NCI-H524 treated with DMSO at 0.1 percent for 48 hours (cell line): ENCODE measurements around the gene TMEM205.
"Not testable (repeated sequence)": the region's sequence is repeated elsewhere in the genome, so short reads cannot be mapped to it uniquely, and the experiment has no call there.

ENCODE experiments used
- DNase-seq: peaks from one replicate; lab custom pipeline; 2025; lab: John Stamatoyannopoulos, UW

The TMEM205 gene

DNA sequence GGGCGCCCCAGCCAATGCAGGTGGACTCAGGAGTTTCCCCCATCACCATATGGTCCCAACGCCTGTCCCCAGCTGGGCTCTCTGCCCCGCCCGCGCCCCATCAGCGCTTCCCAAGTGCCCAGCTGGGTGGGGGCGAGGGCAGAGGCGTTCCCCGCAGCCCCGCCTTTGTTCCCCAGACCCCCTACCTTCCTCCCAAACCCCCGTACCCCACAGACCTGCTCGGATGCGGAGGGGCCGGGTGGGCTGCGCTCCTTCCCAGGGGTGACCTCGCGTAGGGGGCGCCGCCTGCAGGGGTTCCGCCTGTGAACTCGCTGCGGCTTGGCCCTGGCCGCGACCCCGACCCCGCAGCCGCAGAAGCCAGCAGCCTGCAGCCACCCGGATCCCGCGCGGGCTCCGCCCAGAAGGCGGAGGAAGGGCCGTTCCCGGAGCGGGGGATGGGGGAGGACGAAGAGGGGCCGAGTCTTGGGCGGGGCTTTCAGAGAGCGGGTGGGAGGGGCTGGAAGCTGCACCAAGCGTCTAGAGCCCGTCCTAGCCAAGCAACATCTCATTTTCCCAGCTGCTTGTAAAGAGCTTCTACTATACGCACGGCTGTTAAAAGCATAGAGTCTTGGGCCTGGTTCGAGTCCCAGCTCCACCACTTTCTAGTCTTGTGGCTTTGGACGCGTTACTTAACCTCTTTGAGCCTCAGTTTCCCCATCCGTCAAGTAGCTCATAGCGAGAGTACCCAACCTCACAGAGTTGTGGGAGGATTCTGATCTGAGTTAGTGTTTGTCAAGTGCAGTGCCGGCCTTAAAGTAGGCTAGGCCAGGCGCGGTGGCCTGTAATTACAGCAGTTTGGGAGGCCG lies 6.6 kb downstream of the TMEM205 start, which contains the start of gene RAB3D:
Gene RAB3D (minus strand): TSS at position 404 of the 845 bp plus-strand sequence. CDS start 2,258 bp downstream, outside the sequence.
- peak; percentile 65 for DNase-seq

DNA sequence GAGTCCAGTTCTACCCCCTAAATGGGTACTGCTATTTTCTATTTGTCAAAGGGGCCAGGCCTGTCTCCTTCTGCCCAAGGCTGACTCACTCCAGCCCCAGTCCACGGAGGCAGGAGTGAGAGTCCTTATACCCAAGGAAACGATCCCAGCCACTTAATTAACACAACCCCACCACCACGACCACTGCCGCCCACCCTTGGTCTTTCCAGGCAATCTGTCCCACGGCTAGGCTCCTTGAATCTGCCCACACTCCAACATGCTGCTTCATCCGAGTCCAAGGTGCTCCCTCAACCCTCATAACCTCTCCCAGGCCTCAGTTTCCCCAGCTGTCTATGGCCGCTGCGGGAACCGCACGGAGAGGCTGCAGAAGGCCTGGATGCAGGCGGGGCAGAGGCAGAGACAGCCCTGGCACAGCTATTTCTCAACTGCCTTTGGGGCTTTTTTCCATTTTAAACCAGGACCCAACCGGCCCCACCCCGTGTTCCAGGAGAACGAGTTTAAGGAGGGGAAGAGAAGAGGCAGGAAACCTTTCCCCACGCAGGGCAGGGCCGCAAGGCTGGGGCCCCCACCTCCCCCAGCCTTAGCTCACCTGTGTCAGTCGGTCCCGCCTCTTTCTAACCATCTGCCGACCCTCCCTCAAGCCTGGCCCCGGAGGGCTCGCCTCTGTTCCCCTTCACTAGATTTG lies 7.4 kb downstream of the TMEM205 start:
- no peak for DNase-seq

GRCh38 chr19:11338121-11338520 lies 7.9 kb downstream of the TMEM205 start:
- no peak for DNase-seq

- DNase-seq, result no peak
Measured at GRCh38 chr19:11337080-11337479, 9.0 kb downstream of the TMEM205 start.

DNA sequence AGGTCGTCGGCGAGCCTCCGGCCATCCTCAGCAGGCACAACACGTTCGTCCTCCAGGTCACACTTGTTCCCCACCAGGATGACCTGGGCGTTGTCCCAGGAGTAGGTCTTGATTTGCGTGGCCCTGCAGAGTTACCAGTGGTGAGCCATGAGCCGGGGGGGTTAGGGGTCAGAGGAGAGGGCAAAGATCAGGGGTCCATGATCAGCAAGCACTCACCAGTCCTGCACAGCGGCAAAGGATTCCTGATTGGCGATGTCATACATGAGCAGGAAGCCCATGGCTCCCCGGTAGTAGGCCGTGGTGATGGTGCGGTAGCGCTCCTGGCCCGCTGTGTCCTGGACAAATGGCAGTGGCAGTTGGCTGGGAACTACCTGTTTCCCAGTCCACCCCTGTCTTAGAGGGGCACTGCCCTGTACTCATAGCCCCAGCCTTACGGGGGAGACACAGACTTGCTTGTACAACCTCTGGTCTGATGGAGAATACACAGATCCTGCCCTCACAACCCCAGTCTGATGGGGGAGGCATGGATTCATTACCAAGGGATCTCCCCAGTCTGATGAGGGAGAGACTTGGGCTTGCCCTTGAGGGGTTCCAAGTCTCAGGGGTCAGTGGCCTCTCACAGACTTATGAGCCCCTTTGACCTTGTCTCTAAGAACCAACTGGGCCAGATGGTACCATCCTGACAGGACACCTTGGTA lies 10.5 kb downstream of the TMEM205 start:
- DNase-seq, result no peak

DNA sequence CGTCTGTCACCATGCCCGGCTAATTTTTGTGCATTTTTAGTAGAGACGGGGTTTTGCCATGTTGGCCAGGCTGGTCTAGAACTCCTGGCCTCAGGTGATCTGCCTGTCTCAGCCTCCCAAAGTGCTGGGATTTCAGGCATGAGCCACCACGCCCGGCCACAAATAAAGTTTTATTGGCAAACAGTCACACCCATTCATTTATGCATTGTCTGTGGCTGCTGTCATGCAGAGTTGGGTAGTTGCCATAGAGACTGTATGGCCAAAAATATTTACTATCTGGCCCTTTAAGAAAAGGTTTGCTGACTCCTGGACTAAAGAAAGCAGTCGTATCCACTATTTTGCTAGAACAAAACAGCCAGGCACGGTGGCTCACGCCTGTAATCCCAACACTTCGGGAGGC lies 12.2 kb downstream of the TMEM205 start:
- DNase-seq, result not testable (repeated sequence)

DNA sequence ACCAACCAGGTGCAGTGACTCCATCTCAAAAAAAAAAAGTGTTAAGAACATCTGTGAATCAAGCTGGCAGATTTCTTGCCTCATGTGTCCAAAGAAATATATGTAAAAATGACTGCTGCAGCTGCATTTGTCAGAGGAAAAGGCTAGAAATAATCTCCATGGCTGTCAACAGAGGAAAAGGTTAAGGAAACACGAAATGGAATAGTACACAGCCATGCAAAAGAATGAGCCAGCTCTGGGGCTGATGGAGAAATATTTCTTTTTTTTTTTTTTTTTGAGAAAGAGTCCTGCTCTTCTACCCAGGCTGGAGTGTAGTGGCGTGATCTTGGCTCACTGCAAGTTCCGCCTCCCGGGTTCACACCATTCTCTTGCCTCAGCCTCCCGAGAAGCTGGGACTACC lies 13.2 kb downstream of the TMEM205 start:
- DNase-seq, result no peak

DNA sequence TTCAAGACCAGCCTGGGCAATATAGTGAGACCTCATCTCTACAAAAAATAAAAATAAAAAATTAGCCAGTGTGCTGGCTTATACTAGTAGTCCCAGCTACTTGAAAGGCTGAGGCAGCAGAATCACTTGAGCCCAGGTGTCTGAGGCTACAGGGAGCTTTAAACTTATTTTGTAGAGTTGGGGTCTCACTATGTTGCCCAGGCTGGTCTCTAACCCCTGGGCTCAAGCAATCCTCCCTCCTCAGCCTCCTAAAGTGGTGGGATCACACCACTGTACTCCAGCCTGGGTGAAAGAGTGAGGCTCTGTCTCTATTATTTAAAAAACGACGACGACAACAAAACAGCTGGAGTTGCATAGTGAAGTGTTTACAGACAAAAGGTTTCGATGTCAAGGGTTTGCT lies 14.6 kb downstream of the TMEM205 start:
- no peak for DNase-seq

DNA sequence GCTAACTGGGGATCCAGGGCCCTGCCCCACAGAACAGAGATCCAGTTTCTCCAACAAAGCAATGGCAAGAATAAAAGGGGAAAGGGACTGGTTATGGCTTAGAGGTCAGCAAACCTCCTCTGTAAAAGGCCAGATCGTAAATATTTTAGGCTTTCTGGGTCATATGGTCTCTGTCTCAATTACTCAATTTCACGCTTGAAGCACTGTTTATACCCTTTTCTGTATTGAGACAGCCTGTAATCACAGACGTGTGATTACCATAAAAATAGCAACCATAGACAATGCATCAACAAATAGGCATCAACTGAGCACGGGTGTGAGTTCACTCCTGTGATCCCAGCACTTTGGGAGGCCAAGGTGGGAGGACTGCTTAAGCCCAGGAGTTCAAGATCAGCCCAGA lies 15.9 kb downstream of the TMEM205 start:
- DNase-seq, result no peak

- no peak for DNase-seq
Measured at GRCh38 chr19:11325544-11325943, 20.5 kb downstream of the TMEM205 start.

GRCh38 chr19:11324748-11325389 lies 21.2 kb downstream of the TMEM205 start:
- DNase-seq, result no peak

GRCh38 chr19:11324079-11324661 lies 21.9 kb downstream of the TMEM205 start:
- no peak for DNase-seq

DNA sequence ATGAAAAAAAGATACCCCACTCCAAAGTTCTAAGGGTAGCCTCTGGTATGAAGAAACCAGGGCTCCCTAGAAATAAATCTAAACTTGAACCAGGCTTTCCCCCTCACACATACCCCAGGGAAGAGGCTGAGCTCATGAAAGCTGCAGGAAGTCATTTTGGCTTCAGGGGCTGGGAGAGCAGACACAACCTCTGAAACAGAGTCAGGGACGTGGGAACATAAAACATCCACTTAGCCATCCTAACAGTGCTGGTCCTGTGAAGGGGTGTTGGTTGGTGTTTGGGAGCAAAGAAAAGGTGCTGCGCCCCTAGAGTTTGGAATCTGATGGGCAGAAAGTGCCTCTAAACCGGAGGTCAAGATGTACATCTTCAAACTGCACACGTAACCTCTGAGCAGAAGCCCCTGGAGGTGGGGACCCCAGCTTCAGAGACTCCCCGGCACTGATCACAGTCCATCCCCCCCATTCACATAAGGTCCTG lies 22.4 kb downstream of the TMEM205 start:
- DNase-seq, result no peak

GRCh38 chr19:11322269-11323024 lies 23.6 kb downstream of the TMEM205 start:
- DNase-seq, result no peak

- DNase-seq, result no peak
Measured at GRCh38 chr19:11321191-11322126, 24.6 kb downstream of the TMEM205 start.

DNA sequence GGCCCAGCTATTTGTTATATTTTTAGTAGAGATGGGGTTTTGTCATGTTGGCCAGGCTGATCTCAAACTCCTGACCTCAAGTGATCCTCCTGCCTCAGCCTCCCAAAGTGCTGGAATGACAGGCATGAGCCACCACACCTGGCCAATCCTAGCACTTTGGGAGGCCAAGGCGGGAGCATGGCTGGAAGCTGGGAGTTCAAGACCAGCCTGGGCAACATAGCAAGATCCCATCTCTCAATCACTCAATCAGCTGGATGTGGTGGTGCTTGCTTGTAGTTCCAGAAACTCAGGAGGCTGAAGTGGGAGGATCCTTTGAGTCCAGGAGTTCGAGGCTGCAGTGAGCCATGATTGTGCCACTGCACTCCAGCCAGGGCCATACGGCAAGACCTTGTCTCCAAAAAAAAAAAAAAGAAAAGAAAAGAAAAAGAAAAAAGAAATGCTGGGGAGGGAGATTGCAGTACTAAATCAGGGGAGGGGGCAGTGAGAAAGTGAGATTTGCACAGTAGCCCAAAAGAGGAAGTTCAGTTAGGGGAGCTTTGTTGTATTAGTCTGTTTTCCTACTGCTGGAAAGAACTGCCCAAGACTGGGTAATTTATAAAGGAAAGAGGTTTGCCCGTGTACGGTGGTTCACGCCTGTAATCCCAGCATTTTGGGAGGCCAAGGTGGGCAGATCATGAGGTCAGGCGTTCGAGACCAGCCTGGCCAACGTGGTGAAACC lies 25.6 kb downstream of the TMEM205 start:
- DNase-seq, result not testable (repeated sequence)

DNA sequence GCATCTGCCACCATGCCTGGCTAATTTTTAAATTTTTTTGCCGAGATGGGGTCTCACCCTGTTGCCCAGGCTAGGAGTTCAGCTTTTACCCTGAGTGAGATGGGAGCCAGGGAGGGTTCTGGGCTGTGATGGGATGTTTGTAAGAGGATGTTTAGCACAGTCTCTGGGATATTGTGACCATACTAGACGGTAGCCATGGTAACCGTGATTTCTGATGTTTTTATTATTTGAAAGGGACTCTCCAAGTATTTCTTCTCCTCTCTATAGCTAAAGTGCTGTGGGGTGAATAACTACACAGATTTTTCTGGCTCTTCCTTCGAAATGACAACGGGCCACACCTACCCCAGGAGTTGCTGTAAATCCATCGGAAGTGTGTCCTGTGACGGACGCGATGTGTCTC lies 39.7 kb downstream of the TMEM205 start:
- DNase-seq, result no peak

DNA sequence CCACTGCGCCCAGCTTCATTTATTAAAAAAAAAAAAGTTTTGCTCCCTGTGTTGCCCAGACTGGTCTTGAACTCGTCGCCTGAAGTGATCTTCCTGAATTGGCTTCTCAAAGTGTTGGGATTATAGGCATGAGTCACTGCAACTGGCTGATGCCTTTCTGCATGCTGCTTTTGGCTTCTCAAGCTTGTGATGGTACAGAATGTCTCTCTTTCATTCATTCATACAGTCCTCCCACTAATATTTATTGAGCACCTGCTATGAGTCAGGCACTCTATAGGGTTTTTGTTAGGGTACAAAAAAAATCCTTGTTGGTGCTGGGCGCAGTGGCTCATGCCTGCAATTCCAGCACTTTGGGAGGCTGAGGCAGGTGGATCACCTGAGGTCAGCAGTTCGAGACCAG lies 41.1 kb downstream of the TMEM205 start:
- DNase-seq, result no peak

DNA sequence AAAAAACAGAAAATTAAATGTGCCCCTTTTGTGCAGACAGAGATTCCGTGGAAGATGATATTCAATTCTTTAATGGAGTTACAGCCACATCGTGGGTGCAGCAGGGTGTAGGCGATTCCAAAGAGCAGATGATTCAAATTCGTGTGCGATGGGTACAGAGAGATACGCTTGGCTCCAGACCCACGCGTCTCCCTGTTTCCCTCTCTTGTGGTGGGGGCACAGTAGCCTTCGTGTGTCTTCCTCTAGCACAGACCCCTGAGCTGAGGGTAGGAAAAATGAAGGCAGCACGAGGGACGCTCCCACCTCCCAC lies 45.3 kb downstream of the TMEM205 start:
- DNase-seq, result no peak
